ENCODE data around the gene ZNF579.

ZNF579 gene

DNA sequence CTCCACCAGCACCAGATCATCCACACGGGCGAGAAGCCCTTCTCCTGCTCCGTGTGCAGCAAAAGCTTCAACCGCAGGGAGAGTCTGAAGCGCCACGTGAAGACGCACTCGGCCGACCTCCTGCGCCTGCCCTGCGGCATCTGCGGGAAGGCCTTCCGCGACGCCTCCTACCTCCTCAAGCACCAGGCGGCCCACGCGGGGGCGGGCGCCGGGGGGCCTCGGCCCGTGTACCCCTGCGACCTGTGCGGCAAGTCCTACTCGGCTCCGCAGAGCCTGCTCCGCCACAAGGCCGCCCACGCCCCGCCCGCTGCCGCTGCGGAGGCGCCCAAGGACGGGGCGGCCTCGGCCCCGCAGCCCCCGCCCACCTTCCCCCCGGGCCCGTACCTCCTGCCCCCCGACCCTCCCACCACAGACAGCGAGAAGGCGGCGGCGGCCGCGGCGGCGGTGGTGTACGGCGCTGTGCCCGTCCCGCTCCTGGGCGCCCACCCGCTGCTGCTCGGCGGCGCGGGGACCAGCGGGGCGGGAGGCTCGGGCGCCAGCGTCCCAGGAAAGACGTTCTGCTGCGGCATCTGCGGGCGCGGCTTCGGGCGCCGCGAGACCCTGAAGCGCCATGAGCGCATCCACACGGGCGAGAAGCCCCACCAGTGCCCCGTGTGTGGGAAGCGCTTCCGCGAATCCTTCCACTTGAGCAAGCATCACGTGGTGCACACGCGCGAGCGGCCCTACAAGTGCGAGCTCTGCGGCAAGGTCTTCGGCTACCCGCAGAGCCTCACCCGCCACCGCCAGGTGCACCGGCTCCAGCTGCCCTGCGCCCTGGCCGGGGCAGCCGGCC is 34.3 kb upstream of the ZNF579 start:
- H3K4me3 ChIP-seq, result no peak overlapping the region
- TF ChIP-seq FOXP2 (optimal IDR thresholded peaks at IDR 0.05; ENCODE audit: control extremely low read depth, extremely low read length, insufficient read depth), result no peak
- TF ChIP-seq POLR2AphosphoS5 (IDR thresholded peaks at IDR 0.05; ENCODE audit: borderline replicate concordance, low read depth, low read length), result no peak
- no peak for TF ChIP-seq EZH2 (IDR thresholded peaks at IDR 0.05)
- no peaks in the 10 kb centered on the region for H3K9me3 ChIP-seq (ENCODE audit: low read depth, low read length)
- no peak overlapping the region for H3K9ac ChIP-seq (ENCODE audit: insufficient read length)
- H3K27ac ChIP-seq, result no peak overlapping the region
- H3K36me3 ChIP-seq (ENCODE audit: insufficient read depth, low read length), result peaks cover 7% of the 10 kb centered on the region; the same call in 1 of the 2 replicates
- DNase-seq (ENCODE audit: low read depth, low spot score), result no peak

DNA sequence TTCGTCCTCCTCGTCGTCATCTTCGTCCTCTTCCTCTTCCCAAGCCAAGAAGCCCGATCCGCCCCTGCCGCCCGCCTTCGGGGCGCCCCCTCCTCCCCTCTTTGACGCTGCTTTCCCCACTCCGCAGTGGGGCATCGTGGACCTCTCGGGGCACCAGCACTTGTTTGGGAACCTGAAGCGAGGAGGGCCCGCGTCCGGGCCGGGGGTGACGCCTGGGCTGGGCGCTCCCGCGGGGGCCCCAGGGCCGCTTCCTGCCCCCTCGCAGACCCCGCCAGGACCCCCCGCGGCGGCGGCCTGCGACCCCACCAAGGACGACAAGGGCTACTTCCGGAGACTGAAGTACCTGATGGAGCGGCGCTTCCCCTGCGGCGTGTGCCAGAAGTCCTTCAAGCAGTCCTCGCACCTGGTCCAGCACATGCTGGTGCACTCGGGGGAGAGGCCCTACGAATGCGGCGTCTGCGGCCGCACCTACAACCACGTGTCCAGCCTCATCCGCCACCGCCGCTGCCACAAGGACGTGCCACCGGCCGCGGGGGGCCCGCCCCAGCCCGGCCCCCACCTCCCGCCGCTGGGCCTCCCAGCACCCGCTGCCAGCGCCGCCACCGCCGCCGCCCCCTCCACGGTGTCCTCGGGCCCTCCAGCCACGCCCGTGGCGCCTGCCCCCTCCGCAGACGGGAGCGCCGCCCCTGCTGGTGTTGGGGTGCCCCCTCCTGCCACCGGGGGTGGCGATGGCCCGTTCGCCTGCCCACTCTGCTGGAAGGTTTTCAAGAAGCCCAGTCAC is 33.5 kb upstream of the ZNF579 start:
- no peak for TF ChIP-seq POLR2AphosphoS5 (IDR thresholded peaks at IDR 0.05; ENCODE audit: borderline replicate concordance, low read depth, low read length)
- no peak for TF ChIP-seq EZH2 (IDR thresholded peaks at IDR 0.05)
- no peak for TF ChIP-seq FOXP2 (optimal IDR thresholded peaks at IDR 0.05; ENCODE audit: control extremely low read depth, extremely low read length, insufficient read depth)
- Histone ChIP-seq H3K9ac (ENCODE audit: insufficient read length) (no peak overlapping the region), H3K27ac (no peak overlapping the region), H3K9me3 (ENCODE audit: low read depth, low read length) (no peaks in the 10 kb centered on the region), H3K36me3 (ENCODE audit: insufficient read depth, low read length) (peaks cover 9% of the 10 kb centered on the region; the same call in 1 of the 2 replicates), H3K4me3 (no peak overlapping the region)
- no peak for DNase-seq (ENCODE audit: low read depth, low spot score)

DNA sequence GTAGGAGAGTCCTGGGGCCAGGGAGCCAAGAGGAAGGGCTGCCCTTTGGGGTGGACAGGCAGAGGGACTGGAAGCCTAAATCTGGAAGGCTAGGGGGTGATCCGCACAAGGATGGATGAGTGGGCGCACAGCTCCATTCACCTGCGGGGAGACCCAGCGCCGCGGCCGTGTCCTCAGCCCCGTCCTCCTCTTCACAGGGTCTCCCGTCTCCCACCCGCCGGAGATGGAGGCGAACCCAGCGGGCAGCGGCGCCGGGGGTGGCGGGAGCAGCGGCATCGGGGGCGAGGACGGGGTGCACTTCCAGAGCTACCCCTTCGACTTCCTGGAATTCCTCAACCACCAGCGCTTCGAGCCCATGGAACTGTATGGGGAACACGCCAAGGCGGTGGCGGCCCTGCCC is 32.7 kb upstream of the ZNF579 start:
- Histone ChIP-seq H3K4me3 (no peak overlapping the region), H3K36me3 (ENCODE audit: insufficient read depth, low read length) (peaks cover 9% of the 10 kb centered on the region; the same call in 1 of the 2 replicates), H3K27ac (no peak overlapping the region), H3K9me3 (ENCODE audit: low read depth, low read length) (no peaks in the 10 kb centered on the region), H3K9ac (ENCODE audit: insufficient read length) (no peak overlapping the region)
- DNase-seq (ENCODE audit: low read depth, low spot score), result no peak
- TF ChIP-seq POLR2AphosphoS5 (IDR thresholded peaks at IDR 0.05; ENCODE audit: borderline replicate concordance, low read depth, low read length), result no peak
- TF ChIP-seq EZH2 (IDR thresholded peaks at IDR 0.05), result no peak
- no peak for TF ChIP-seq FOXP2 (optimal IDR thresholded peaks at IDR 0.05; ENCODE audit: control extremely low read depth, extremely low read length, insufficient read depth)

DNA sequence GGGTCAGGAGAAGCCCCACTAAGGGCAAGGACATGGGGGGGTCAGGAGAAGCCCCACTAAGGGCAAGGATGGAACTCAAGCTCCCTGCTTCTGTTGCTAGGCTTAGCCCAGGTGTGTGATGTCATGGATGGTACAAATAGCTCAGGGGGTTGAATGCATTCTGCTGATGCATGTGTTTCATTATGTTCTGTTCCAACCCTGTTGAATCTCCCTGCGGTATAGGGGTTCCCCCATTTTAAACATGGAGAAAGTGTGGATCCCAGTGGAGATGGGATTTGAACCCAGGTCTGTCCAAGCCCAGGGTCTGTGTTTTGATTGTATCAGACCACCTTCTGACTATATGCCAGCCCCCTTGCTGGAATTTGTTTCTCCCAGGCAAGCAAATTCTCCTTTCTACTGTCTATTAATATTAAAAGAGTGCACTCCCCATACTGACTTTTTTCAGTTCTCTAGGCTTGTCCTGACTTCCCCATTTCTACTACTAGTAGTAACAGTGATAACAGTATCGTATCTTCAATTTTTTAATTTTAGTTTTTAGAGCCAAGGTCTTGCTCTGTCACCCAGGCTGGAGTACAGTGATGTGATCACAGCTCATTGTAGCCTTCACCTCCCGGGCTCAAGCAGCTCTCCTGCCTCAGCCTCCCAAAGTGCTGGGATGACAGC is 31.5 kb upstream of the ZNF579 start:
- Histone ChIP-seq H3K27ac (0 out of 2 replicates have a peak overlapping the region, but pooled peaks have one; percentile 13), H3K9me3 (ENCODE audit: low read depth, low read length) (no peaks in the 10 kb centered on the region), H3K4me3 (no peak overlapping the region), H3K36me3 (ENCODE audit: insufficient read depth, low read length) (peaks cover 9% of the 10 kb centered on the region; the same call in 1 of the 2 replicates), H3K9ac (ENCODE audit: insufficient read length) (no peak overlapping the region)
- DNase-seq (ENCODE audit: low read depth, low spot score), result no peak
- TF ChIP-seq FOXP2 (optimal IDR thresholded peaks at IDR 0.05; ENCODE audit: control extremely low read depth, extremely low read length, insufficient read depth) (no peak), POLR2AphosphoS5 (IDR thresholded peaks at IDR 0.05; ENCODE audit: borderline replicate concordance, low read depth, low read length) (no peak), EZH2 (IDR thresholded peaks at IDR 0.05) (no peak)

DNA sequence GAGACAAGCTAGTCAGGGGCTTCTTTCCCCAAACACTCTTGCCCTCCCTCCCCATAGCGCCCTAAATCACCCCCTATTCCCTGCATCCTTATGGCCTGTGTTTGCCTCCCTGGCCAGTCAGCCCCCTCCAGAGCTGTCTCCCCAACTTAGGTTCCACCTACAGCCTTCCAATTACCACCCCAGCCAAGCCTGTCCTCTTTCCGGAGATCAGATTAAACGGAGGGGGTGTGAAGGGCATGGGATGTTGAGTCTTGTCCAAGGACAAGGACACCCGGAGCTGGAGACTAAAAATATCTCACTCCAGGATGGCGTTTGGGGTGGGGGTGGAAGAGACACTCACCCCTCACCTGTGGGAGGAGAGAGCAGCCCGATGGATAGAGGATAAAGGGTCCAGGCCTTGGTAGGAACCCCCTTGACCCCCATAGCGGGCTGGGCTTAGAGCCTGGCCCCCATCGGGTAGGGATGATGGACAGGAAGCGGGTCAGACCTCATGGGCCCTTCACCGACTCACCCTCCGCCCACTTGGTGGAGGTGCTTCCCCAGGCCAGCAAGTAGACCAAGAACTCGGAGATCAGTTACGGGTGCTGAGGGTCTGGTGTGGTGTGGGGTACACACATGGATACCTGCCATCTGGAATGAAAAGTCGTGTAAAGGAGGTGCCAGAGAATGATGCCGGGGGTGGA is 30.8 kb upstream of the ZNF579 start:
- no peak for DNase-seq (ENCODE audit: low read depth, low spot score)
- Histone ChIP-seq H3K4me3 (no peak overlapping the region), H3K27ac (no peak overlapping the region), H3K36me3 (ENCODE audit: insufficient read depth, low read length) (peaks cover 6% of the 10 kb centered on the region; the same call in 1 of the 2 replicates), H3K9me3 (ENCODE audit: low read depth, low read length) (no peaks in the 10 kb centered on the region), H3K9ac (ENCODE audit: insufficient read length) (no peak overlapping the region)
- TF ChIP-seq EZH2 (IDR thresholded peaks at IDR 0.05) (no peak), POLR2AphosphoS5 (IDR thresholded peaks at IDR 0.05; ENCODE audit: borderline replicate concordance, low read depth, low read length) (no peak), FOXP2 (optimal IDR thresholded peaks at IDR 0.05; ENCODE audit: control extremely low read depth, extremely low read length, insufficient read depth) (no peak)

DNA sequence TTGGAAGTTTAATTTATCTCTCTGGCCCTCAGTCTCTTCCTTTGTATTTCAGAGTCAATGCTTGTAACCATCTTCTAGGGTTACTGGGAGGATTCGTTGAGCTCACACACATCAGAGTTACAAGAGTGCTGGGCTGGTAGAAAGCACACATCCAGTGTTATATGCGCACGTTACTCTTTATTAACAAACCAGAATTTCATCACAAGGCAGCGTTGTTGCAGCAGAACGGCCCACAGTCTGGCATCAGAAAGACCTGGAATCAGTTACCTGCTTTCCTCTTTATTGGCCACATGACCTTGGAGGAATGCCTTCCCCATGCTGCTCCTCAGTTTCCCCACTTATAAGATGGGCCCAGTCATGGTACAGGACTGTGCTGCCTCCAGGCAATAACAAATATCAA is 28.7 kb upstream of the ZNF579 start:
- Histone ChIP-seq H3K27ac (no peak overlapping the region), H3K4me3 (no peak overlapping the region), H3K9me3 (ENCODE audit: low read depth, low read length) (no peaks in the 10 kb centered on the region), H3K9ac (ENCODE audit: insufficient read length) (no peak overlapping the region), H3K36me3 (ENCODE audit: insufficient read depth, low read length) (peaks cover 4% of the 10 kb centered on the region; the same call in 1 of the 2 replicates)
- no peak for DNase-seq (ENCODE audit: low read depth, low spot score)
- TF ChIP-seq POLR2AphosphoS5 (IDR thresholded peaks at IDR 0.05; ENCODE audit: borderline replicate concordance, low read depth, low read length) (no peak), EZH2 (IDR thresholded peaks at IDR 0.05) (no peak), FOXP2 (optimal IDR thresholded peaks at IDR 0.05; ENCODE audit: control extremely low read depth, extremely low read length, insufficient read depth) (no peak)

DNA sequence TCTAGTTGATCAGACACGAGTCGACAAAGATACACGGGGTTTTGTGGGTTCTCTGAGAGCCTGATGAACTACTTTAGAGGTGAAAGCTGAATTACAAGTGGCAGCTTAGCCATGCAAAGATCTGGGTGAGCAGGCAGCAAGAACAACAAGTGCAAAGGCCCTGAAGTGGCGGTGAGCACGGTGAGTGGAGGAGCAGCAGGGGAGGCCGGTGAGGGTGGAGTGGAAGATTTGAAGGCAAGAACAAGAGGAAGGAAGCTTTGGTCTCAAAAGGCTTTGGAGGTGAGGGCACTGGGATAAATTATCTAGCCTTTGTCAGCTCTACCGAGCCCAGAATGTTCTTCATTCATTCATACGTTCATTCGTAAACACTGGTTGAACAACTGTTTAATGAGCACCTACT is 26.2 kb upstream of the ZNF579 start:
- peak overlapping the region; percentile 96 for H3K9ac ChIP-seq (ENCODE audit: insufficient read length)
- H3K9me3 ChIP-seq (ENCODE audit: low read depth, low read length), result no peaks in the 10 kb centered on the region
- peak overlapping the region; percentile 58; the same call in 1 of the 2 replicates for H3K27ac ChIP-seq
- peaks cover 4% of the 10 kb centered on the region; the same call in 1 of the 2 replicates for H3K36me3 ChIP-seq (ENCODE audit: insufficient read depth, low read length)
- no peak for TF ChIP-seq EZH2 (IDR thresholded peaks at IDR 0.05)
- no peak for TF ChIP-seq POLR2AphosphoS5 (IDR thresholded peaks at IDR 0.05; ENCODE audit: borderline replicate concordance, low read depth, low read length)
- no peak for TF ChIP-seq FOXP2 (optimal IDR thresholded peaks at IDR 0.05; ENCODE audit: control extremely low read depth, extremely low read length, insufficient read depth)
- no peak for DNase-seq (ENCODE audit: low read depth, low spot score)
- H3K4me3 ChIP-seq, result peak overlapping the region; percentile 98
